ENCODE data around the gene TSR3. TPM values are rescaled to one million over a fixed set of nuclear protein-coding genes. Genes with fewer than 3 reads are reported as not detected.

TSR3 gene
- total RNA-seq, 1 experiment from 2014 or later, result 117 TPM

DNA sequence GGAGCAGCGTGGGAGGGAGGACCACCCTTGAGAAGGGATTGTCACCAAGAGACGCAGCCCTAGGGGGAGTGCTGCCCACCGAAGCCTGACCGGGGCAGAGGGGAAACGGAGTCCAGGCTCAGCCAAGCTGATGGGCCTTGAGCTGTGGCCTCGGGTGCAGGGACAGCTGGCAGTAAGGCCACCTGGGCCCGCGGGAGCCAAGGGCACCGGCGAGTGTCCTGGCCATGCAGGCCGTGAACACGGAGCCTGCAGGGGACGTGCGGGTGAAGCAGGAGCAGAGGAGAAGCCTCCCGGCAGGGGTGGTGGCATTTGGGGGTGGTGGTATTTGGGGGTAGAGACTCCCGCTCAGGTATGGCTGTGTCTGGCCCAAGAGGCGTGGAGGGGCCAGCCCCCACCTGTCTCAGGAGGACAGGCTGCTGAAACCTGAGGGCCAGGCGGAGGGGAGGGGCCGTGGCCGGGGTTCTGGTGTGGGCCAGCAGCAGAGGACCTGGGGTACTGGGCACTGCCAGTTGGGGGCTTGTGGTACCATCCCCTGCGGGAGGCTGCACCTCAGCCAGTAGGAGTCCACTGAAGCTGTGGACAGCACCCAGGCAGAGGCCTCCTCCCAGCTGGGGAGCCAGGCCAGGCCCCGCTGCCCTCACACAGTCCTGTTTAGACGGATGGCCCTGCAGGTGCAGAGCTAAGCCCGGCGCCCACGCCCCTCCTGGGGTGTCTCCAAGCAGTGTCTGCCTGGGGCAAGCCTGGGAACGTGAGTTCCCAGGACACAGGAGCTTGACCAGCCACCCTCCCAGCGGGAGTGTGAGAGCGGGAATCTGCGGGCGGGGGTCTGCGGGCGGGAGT is 4.6 kb upstream of the TSR3 start:
- BruUV-seq (replicated peaks), result no TSS peak
- Histone ChIP-seq H3K27me3 (ENCODE audit: low read length) (no peaks in the 10 kb centered on the region), H3K4me2 (ENCODE audit: low read length) (no peak overlapping the region), H3K36me3 (ENCODE audit: low read depth, low read length) (peaks cover 2% of the 10 kb centered on the region; the same call in 1 of the 2 replicates), H3F3A (ENCODE audit: low read length, unreplicated experiment) (no peaks in the 10 kb centered on the region), H3K4me1 (ENCODE audit: insufficient read depth, low read length) (peaks cover 9% of the 10 kb centered on the region; the same call in 1 of the 2 replicates), H3K27ac (ENCODE audit: low read length) (no peak overlapping the region), H3K79me2 (ENCODE audit: low read length) (peaks cover 82% of the 10 kb centered on the region), H2AFZ (ENCODE audit: low read length) (no peak overlapping the region), H3K9ac (ENCODE audit: low read length) (no peak overlapping the region), H3K9me2 (replicated peaks; ENCODE audit: low read length) (no peaks in the 10 kb centered on the region), H3K4me3 (ENCODE audit: low read length) (no peak overlapping the region), H4K20me1 (ENCODE audit: low read length) (no peaks in the 10 kb centered on the region), H3K9me3 (ENCODE audit: low read length) (no peaks in the 10 kb centered on the region)
- TF ChIP-seq EZH2phosphoT487 (IDR thresholded peaks at IDR 0.05; ENCODE audit: borderline replicate concordance, low read length), result no peak
- TF ChIP-seq EZH2 (IDR thresholded peaks at IDR 0.05; ENCODE audit: low read length, unreplicated experiment), result no peak
- TF ChIP-seq, protein P1, sequence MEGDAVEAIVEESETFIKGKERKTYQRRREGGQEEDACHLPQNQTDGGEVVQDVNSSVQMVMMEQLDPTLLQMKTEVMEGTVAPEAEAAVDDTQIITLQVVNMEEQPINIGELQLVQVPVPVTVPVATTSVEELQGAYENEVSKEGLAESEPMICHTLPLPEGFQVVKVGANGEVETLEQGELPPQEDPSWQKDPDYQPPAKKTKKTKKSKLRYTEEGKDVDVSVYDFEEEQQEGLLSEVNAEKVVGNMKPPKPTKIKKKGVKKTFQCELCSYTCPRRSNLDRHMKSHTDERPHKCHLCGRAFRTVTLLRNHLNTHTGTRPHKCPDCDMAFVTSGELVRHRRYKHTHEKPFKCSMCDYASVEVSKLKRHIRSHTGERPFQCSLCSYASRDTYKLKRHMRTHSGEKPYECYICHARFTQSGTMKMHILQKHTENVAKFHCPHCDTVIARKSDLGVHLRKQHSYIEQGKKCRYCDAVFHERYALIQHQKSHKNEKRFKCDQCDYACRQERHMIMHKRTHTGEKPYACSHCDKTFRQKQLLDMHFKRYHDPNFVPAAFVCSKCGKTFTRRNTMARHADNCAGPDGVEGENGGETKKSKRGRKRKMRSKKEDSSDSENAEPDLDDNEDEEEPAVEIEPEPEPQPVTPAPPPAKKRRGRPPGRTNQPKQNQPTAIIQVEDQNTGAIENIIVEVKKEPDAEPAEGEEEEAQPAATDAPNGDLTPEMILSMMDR (conservative IDR thresholded peaks at IDR 0.05; ENCODE audit: low read depth, low read length), result no peak
- ATAC-seq, result no peak; the same call in 1 of the 2 replicates
- ChIA-PET CTCF (no interaction called here), POLR2A (ENCODE audit: unreplicated experiment) (no interaction called here)
- intact Hi-C loops (cut with micrococcal nuclease), result no loop called here
- DNase-seq, result no peak

DNA sequence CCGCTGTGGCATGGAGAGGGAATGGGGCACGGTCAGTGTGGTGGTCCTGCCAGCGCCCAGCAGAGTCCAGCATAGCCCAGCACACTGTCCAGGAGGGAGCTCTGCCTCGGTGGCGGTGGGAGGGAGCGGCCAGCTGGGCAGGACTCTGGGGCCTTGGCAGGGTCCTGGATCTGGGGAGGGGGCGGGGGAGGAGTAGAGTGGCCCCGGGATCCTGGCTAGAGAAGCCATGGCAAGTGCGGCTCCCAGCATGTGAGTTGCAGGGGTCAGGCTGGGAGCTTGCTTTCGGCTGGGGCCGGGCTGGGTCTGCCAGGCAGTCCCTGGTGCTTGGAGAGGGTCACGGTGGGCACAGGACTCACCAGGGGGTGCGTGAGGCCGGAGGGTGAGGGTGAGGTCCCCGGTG is 3.9 kb upstream of the TSR3 start:
- ChIA-PET CTCF (no interaction called here), POLR2A (ENCODE audit: unreplicated experiment) (interaction anchor here (0.5 kb wide), 1 partner anchor 13 kb away, joined by 15 read pairs; no protein-coding TSS in a partner anchor)
- Histone ChIP-seq H2AFZ (ENCODE audit: low read length) (no peak overlapping the region), H3K9me3 (ENCODE audit: low read length) (no peaks in the 10 kb centered on the region), H3K27me3 (ENCODE audit: low read length) (no peaks in the 10 kb centered on the region), H3K79me2 (ENCODE audit: low read length) (peaks cover 83% of the 10 kb centered on the region), H3K4me2 (ENCODE audit: low read length) (no peak overlapping the region), H3K9me2 (replicated peaks; ENCODE audit: low read length) (no peaks in the 10 kb centered on the region), H3K27ac (ENCODE audit: low read length) (no peak overlapping the region), H3K4me1 (ENCODE audit: insufficient read depth, low read length) (peaks cover 9% of the 10 kb centered on the region; the same call in 1 of the 2 replicates), H4K20me1 (ENCODE audit: low read length) (no peaks in the 10 kb centered on the region), H3K9ac (ENCODE audit: low read length) (no peak overlapping the region), H3K4me3 (ENCODE audit: low read length) (no peak overlapping the region), H3K36me3 (ENCODE audit: low read depth, low read length) (peaks cover 2% of the 10 kb centered on the region; the same call in 1 of the 2 replicates), H3F3A (ENCODE audit: low read length, unreplicated experiment) (no peaks in the 10 kb centered on the region)
- DNase-seq (no peak), ATAC-seq (no peak)
- intact Hi-C loops (cut with micrococcal nuclease), result no loop called here
- no TSS peak for BruUV-seq (replicated peaks)
- no peak for TF ChIP-seq EZH2phosphoT487 (IDR thresholded peaks at IDR 0.05; ENCODE audit: borderline replicate concordance, low read length)
- TF ChIP-seq, protein P1 (conservative IDR thresholded peaks at IDR 0.05; ENCODE audit: low read depth, low read length), result no peak
- TF ChIP-seq EZH2 (IDR thresholded peaks at IDR 0.05; ENCODE audit: low read length, unreplicated experiment), result no peak
